GM19397 (cell line): ENCODE data around the gene SLC47A1.

Experiments used
- ATAC-seq: cut with Tn5 transposase; IDR thresholded peaks from one replicate; pipeline ENCODE4 v1.9.1; 2021; ENCODE audit warnings: mild to moderate bottlenecking, moderate library complexity; ENCODE audit not compliant: unreplicated experiment

Gene SLC47A1

GRCh38 chr17:19590912-19591551 is 57.4 kb downstream of the SLC47A1 start:
- no peak for ATAC-seq

DNA sequence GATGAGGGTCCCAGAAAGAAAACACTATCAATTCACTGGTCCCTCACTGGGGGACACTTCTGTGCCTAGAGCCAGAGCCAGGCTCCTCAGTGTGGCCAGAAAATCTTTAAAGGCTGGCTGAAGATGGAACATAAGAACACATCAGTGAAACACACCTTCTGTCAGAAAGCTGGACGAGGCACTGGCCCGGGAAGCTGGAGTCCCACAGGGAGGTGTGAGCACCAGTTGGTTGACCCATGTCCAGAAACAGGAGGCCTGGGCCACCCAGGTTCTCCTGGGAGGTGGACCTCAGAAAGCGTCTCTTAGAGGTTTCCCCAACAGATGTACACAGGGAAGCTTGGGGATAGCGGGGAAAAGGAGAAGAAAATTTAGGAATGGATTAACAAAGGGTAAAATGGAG is 58.7 kb downstream of the SLC47A1 start:
- no peak for ATAC-seq

DNA sequence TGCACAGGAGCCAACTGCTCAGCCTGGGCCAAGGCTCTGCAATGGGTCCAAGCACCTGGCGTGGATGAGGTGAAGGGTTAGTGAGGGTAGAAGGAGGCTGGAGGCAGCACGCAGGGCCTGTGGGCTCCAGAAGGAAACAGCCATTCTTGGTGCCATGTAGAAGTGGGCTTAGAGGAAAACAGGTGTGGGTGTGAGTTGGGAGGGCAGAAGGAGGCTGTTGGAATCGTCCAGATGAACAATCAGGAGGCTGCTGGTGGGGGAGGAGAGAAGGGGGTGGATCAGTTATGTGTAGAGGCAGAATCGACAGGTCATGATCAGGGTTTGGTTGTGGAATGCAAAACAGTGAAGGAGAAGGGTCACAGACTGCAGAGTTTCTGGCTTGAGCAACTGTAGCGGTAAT is 63.2 kb downstream of the SLC47A1 start:
- no peak for ATAC-seq

DNA sequence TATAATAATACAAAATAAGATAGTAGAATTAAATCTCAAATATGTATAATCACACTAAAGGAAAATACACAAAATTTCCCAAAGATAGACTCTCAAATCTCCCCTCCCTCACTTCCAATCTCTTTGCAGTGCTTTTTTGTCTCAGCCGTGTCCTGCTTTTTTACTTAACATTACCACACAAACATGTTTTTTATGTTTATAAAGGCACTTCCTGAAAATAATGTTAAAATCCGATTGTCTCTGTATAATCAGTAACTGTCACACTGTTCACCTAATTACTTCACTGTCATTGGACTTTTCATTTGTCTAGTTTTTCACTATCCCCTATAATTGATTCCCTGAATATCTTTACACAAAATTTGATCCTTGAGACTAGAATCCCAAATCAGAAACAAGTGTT is 76.7 kb downstream of the SLC47A1 start:
- ATAC-seq, result no peak

DNA sequence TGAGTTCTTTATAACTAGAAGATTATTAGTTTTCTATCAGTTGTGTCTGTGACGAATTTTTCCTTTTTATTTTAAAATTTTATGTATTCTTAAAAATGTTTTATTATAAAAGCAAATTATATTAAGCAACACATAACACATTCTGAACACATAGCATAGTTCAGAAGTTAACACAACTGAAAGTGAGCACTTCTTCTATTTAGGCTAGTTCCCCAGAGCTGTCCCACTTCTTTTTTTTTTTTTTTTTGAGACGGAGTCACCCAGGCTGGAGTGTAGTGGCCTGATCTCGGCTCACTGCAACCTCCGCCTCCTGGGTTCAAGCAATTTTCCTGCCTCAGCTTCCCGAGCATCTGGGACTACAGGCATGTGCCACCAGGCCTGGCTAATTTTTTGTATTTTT is 77.2 kb downstream of the SLC47A1 start:
- ATAC-seq, result no peak

- no peak for ATAC-seq
Observed at GRCh38 chr17:19613979-19614378, 80.3 kb downstream of the SLC47A1 start.

- ATAC-seq, result no peak
Observed at GRCh38 chr17:19614900-19615299, 81.2 kb downstream of the SLC47A1 start.

DNA sequence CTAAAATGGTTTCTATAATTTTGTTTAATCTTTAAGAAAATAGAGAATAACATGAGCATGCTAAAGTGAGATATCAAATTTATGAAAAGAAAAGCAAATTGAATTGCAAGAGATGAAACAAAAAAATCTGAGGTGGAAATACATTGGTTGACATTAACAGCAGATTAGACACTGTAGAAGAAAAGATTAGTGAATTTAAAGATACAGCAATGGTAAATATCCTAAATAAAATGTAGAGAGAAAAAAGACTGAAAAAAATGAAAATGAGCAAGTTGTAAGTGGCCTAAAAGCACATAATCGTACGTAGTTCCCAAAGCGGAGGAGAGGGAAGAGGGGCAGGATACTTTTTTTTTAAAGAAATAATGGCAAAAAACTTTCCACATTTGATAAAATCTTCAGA is 84.4 kb downstream of the SLC47A1 start:
- no peak for ATAC-seq

- no peak for ATAC-seq
Observed at GRCh38 chr17:19619705-19620325, 86.2 kb downstream of the SLC47A1 start.

DNA sequence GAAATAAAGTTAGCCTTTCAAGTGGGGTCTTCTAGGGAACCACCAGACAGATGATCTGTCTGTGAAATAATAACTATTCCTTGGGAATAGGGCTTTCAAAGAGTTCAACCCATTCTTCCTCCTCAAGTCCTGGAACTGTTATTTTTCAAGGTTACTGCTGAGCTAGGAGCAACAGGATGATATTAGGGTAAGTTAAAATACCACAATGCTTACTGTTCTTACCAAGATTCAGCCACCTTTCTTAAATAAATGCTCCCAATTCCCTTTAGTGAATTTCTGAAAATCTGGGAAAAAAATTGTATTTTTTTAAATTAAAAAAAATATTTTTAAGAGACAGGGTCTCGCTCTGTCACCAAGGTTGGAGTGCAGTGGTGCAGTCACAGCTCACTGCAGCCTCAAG is 88.0 kb downstream of the SLC47A1 start:
- no peak for ATAC-seq

- no peak for ATAC-seq
Observed at GRCh38 chr17:19626079-19626478, 92.4 kb downstream of the SLC47A1 start.
